ENCODE results near the gene SLC26A2.

DNA sequence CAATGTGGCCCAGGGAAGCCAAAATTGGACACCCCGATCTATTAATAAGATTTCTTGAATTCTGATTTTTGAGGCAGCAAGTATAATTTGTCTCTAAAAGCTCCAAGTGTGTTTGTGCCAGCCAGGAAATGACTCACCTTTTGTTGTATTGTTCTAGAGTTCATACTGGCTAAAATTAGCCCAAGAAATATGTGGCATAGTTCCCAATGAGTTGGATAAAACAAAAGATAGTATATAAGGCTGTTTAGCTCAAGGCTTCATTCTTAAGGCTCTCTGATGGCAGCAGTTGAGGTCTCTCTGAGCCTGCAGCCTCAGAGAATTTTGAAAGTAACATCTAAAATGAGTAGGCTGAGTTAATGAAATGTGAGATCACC is 61.6 kb downstream of the SLC26A2 start:
- TF ChIP-seq RAD21 (IDR thresholded peaks at IDR 0.05; ENCODE audit: insufficient read depth, low read depth, low read length) (no peak), EZH2 (IDR thresholded peaks at IDR 0.05; ENCODE audit: borderline replicate concordance, control insufficient read depth, low read depth, low read length) (no peak), ZNF274 (IDR thresholded peaks at IDR 0.05; ENCODE audit: insufficient read depth, insufficient read length) (no peak), KAT2A (conservative IDR thresholded peaks at IDR 0.05; ENCODE audit: control insufficient read depth, low read depth, low read length) (no peak), RCOR1 (conservative IDR thresholded peaks at IDR 0.05; ENCODE audit: low read depth, low read length) (no peak), NBN (IDR thresholded peaks at IDR 0.05) (no peak), POLR2AphosphoS2 (IDR thresholded peaks at IDR 0.05; ENCODE audit: low read depth, low read length) (no peak), SIN3A (IDR thresholded peaks at IDR 0.05; ENCODE audit: low read depth, low read length) (no peak), ETV6 (conservative IDR thresholded peaks at IDR 0.05 in 1 of 2, IDR thresholded peaks at IDR 0.05 in 1 of 2; ENCODE audit: borderline replicate concordance in 1 of 2, low read depth in 1 of 2) (no peak)
- TF ChIP-seq, protein P1, sequence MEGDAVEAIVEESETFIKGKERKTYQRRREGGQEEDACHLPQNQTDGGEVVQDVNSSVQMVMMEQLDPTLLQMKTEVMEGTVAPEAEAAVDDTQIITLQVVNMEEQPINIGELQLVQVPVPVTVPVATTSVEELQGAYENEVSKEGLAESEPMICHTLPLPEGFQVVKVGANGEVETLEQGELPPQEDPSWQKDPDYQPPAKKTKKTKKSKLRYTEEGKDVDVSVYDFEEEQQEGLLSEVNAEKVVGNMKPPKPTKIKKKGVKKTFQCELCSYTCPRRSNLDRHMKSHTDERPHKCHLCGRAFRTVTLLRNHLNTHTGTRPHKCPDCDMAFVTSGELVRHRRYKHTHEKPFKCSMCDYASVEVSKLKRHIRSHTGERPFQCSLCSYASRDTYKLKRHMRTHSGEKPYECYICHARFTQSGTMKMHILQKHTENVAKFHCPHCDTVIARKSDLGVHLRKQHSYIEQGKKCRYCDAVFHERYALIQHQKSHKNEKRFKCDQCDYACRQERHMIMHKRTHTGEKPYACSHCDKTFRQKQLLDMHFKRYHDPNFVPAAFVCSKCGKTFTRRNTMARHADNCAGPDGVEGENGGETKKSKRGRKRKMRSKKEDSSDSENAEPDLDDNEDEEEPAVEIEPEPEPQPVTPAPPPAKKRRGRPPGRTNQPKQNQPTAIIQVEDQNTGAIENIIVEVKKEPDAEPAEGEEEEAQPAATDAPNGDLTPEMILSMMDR (IDR thresholded peaks at IDR 0.05 in 2 of 3, conservative IDR thresholded peaks at IDR 0.05 in 1 of 3; ENCODE audit: control insufficient read depth in 2 of 3, extremely low read depth in 1 of 3, insufficient read depth in 1 of 3, low read depth in 3 of 3, low read length in 3 of 3): no peak
